HL-60 (cell line): ENCODE measurements around the gene SLC43A2.

ENCODE experiments used
- DNase-seq, 2 experiments: peaks; one replicate each; pipeline ENCODE4 v3.0.0-alpha.2; 2010 to 2020; ENCODE audit warnings: low read depth in 1 of 2, low spot score in 1 of 2
- H3K27ac ChIP-seq: fragments of 250-450 bp; sonication (Bioruptor Pico); replicated peaks from 2 replicates; pipeline ENCODE4 v1.5.1; 2020; ENCODE audit warnings: mild to moderate bottlenecking, moderate library complexity
- H3K27me3 ChIP-seq: fragments of 250-450 bp; sonication (Bioruptor Pico); 2 replicates; pipeline ENCODE4 v1.5.1; 2021; ENCODE audit warnings: mild to moderate bottlenecking, moderate library complexity; ENCODE audit not compliant: insufficient read depth, poor library complexity, severe bottlenecking
- H3K4me3 ChIP-seq: replicated peaks from 2 replicates; pipeline ENCODE4 v1.5.1; 2011; ENCODE audit warnings: mild to moderate bottlenecking, control low read depth, low read length; ENCODE audit not compliant: insufficient read depth
- GABPA ChIP-seq: IDR thresholded peaks from 2 replicates; pipeline ENCODE4 v1.6.1; 2012; ENCODE audit warnings: low read depth
- POLR2AphosphoS5 ChIP-seq: IDR thresholded peaks from 2 replicates; pipeline ENCODE4 v1.6.1; 2012; ENCODE audit warnings: low read depth
- SPI1 ChIP-seq: IDR thresholded peaks from 2 replicates; pipeline ENCODE4 v1.6.1; 2012; ENCODE audit warnings: low read depth, mild to moderate bottlenecking, borderline replicate concordance
- TF ChIP-seq, protein P1 (sequence below): IDR thresholded peaks from 2 replicates; pipeline ENCODE4 v1.6.1; 2012; ENCODE audit warnings: low read depth; ENCODE audit not compliant: insufficient replicate concordance
- TF ChIP-seq, protein P2 (sequence below): IDR thresholded peaks from one replicate; pipeline ENCODE4 v1.5.1; 2011; ENCODE audit warnings: low read length, control low read depth, inconsistent platforms; ENCODE audit not compliant: insufficient read depth

The SLC43A2 gene

DNA sequence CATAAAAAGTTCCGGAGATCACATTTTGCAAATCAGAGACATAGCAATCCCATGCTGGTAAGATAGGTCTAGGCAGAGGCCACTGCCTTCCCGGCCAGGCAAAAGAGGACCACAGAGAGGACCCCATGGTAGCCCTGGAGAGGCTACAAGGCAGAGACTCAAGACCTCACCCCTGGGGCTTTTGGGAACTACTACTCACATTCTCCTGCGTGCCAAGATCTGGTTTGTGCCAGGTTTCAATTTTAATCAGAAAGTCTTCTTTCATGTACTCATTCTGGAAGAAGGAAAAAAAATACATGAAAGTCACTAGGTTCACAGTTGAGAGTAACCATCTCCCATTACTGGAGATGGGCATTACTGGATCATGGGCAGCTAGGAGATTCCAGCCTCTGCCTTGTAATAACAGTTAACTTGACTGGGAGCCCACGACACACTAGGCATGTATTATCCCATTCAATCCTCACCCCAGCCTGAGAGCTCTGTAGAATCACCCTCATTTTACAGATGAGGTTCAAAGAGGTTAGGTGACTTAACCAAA is 87.2 kb downstream of the SLC43A2 start:
- Histone ChIP-seq H3K27me3 (no peaks in the 10 kb centered on the region), H3K27ac (no peak overlapping the region), H3K4me3 (no peak overlapping the region)
- TF ChIP-seq POLR2AphosphoS5 = no peak
- DNase-seq = no peak

DNA sequence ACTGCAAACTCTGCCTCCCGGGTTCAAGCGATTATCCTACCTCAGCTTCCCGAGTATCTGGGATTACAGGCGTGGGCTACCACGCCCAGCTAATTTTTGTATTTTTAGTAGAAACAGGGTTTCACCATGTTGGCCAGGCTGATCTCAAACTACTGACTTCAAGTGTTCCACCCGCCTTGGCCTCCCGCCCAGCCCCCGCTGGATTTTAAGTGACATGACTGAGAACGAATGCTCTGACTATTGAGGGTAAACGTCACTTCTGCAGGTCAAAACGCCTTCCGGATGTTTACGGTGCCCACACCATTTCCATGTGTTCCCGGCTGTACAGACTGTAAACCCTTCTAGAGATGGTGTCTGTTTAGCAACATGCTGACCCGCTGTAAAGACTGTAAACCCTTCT is 88.8 kb downstream of the SLC43A2 start:
- no peak overlapping the region for H3K27ac ChIP-seq
- H3K27me3 ChIP-seq = no peaks in the 10 kb centered on the region
- TF ChIP-seq, protein P1, sequence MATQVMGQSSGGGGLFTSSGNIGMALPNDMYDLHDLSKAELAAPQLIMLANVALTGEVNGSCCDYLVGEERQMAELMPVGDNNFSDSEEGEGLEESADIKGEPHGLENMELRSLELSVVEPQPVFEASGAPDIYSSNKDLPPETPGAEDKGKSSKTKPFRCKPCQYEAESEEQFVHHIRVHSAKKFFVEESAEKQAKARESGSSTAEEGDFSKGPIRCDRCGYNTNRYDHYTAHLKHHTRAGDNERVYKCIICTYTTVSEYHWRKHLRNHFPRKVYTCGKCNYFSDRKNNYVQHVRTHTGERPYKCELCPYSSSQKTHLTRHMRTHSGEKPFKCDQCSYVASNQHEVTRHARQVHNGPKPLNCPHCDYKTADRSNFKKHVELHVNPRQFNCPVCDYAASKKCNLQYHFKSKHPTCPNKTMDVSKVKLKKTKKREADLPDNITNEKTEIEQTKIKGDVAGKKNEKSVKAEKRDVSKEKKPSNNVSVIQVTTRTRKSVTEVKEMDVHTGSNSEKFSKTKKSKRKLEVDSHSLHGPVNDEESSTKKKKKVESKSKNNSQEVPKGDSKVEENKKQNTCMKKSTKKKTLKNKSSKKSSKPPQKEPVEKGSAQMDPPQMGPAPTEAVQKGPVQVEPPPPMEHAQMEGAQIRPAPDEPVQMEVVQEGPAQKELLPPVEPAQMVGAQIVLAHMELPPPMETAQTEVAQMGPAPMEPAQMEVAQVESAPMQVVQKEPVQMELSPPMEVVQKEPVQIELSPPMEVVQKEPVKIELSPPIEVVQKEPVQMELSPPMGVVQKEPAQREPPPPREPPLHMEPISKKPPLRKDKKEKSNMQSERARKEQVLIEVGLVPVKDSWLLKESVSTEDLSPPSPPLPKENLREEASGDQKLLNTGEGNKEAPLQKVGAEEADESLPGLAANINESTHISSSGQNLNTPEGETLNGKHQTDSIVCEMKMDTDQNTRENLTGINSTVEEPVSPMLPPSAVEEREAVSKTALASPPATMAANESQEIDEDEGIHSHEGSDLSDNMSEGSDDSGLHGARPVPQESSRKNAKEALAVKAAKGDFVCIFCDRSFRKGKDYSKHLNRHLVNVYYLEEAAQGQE = no peak
- TF ChIP-seq SPI1 = no peak
- TF ChIP-seq, protein P2, sequence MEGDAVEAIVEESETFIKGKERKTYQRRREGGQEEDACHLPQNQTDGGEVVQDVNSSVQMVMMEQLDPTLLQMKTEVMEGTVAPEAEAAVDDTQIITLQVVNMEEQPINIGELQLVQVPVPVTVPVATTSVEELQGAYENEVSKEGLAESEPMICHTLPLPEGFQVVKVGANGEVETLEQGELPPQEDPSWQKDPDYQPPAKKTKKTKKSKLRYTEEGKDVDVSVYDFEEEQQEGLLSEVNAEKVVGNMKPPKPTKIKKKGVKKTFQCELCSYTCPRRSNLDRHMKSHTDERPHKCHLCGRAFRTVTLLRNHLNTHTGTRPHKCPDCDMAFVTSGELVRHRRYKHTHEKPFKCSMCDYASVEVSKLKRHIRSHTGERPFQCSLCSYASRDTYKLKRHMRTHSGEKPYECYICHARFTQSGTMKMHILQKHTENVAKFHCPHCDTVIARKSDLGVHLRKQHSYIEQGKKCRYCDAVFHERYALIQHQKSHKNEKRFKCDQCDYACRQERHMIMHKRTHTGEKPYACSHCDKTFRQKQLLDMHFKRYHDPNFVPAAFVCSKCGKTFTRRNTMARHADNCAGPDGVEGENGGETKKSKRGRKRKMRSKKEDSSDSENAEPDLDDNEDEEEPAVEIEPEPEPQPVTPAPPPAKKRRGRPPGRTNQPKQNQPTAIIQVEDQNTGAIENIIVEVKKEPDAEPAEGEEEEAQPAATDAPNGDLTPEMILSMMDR = no peak
- TF ChIP-seq POLR2AphosphoS5 = no peak
- TF ChIP-seq GABPA = no peak
- DNase-seq = no peak
- H3K4me3 ChIP-seq = no peak overlapping the region

DNA sequence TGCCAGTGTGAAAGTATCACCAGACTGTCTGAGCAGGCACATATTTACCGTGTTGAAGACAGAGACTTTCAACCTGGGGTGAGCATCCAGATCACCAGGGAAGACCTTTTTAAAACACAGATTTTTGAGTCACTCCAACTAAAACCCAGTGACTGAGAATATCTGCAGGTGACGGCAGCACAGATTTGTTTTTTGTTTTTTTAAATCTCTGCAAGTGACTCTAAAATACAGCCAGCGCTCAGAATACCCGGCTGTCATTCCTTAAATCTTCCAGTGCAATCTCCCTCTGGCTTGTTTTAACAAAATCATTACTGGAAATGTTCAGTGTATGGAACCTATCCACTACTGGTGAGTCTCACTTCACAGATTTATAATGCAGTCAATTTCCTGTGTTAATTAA is 92.9 kb downstream of the SLC43A2 start:
- TF ChIP-seq SPI1 (no peak), GABPA (no peak), POLR2AphosphoS5 (no peak)
- TF ChIP-seq, protein P2 = no peak
- DNase-seq = no peak
- no peaks in the 10 kb centered on the region for H3K27me3 ChIP-seq
- H3K27ac ChIP-seq = no peak overlapping the region
- H3K4me3 ChIP-seq = no peak overlapping the region

DNA sequence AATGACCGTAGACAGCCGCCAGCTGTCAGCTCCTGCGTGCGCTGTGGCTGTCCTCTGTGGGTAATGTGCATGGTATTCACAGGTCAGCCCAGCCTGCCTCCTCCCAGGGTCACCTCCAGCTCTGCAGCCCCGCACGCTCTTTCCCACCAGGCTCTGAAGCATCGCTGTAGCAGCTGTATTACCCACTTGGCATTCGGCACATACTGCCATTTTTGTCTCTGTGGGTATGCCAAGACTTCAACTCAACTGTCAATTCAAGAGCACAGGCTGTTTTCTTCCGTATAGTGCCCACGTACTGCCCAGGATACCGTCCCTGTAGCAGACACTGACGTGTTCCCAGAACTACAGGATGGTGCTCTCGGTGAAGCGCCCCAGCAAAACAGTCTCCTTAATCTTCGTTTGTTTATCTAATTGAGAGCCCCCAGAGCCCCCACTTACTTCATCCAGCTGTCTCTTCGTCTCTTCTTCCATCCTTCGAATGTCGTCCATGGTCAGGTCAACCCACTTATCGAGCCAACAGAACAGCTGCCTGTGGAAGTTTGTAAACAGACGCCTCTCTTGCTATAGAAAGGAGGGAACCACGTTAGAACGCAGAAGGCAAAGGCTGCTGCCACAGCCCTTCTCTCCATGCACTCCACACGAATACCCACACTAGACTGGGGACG is 94.8 kb downstream of the SLC43A2 start:
- Histone ChIP-seq H3K27ac (no peak overlapping the region), H3K4me3 (no peak overlapping the region), H3K27me3 (no peaks in the 10 kb centered on the region)
- TF ChIP-seq, protein P2 = no peak
- TF ChIP-seq POLR2AphosphoS5 (no peak), SPI1 (no peak)
- TF ChIP-seq, protein P1 = no peak
- no peak for DNase-seq
